T-cell (primary cell): ENCODE results near the gene PTPRT. TPM values are rescaled to one million over a fixed set of nuclear protein-coding genes. Genes with fewer than 3 reads are reported as not detected.

Experiments used
- ATAC-seq, 4 experiments: fragments of 200-7000 bp in 3 of 4; fragments of 150-1000 bp in 1 of 4; cut with Tn5 transposase; replicated peaks in 1 of 4; 1 replicate in 3 of 4; 2 replicates in 1 of 4; pipeline ENCODE4 v1.10.0; 2021; ENCODE audit warnings: moderate library complexity in 3 of 4, mild to moderate bottlenecking in 2 of 4, moderate number of reproducible peaks in 1 of 4
- CTCF ChIA-PET, 2 donors: fragments of 300-600 bp; sonication (Branson Sonifier 250); formaldehyde crosslinking; loops; one replicate each; lab custom pipeline; 2022; ENCODE audit warnings: antibody characterized with exemption in 2 of 2; lab: Charles Lee
- POLR2A ChIA-PET, 2 donors: fragments of 300-600 bp; sonication (Branson Sonifier 250); formaldehyde crosslinking; loops; one replicate each; lab custom pipeline; 2022; ENCODE audit warnings: antibody characterized with exemption in 2 of 2; lab: Charles Lee
- DNase-seq, 35 experiments: peaks; one replicate each; pipeline versions ENCODE4 v3.0.0 to v3.0.0-alpha.2; 2013 to 2023
- H3K27ac ChIP-seq: one replicate; pipeline ENCODE4 v1.5.1; 2013; ENCODE audit warnings: low read length
- H3K27me3 ChIP-seq, 2 experiments: replicated peaks in 1 of 2; 1 replicate in 1 of 2; 2 replicates in 1 of 2; pipeline versions ENCODE4 v1.6.1 to v1.7.0; 2013; ENCODE audit warnings: low read length in 1 of 2, mixed read lengths in 1 of 2; ENCODE audit not compliant: control insufficient read depth in 2 of 2, insufficient read depth in 2 of 2; ENCODE audit errors: extremely low read depth in 1 of 2
- H3K36me3 ChIP-seq, 2 donors: 1 replicate in 1 of 2; 2 replicates in 1 of 2; pipeline versions ENCODE4 v1.6.1 to v1.7.0; 2013; ENCODE audit warnings: low read length in 1 of 2; ENCODE audit not compliant: control insufficient read depth in 2 of 2, insufficient read depth in 1 of 2; ENCODE audit errors: extremely low read depth in 1 of 2
- H3K4me1 ChIP-seq, 2 experiments: 1 replicate in 1 of 2; 2 replicates in 1 of 2; pipeline versions ENCODE4 v1.6.1 to v1.7.0; 2013; ENCODE audit warnings: low read length in 2 of 2, mixed read lengths in 1 of 2; ENCODE audit not compliant: insufficient read depth in 2 of 2, control insufficient read depth in 1 of 2; ENCODE audit errors: extremely low read depth in 1 of 2
- H3K4me3 ChIP-seq, 2 donors: 1 replicate in 1 of 2; 2 replicates in 1 of 2; pipeline versions ENCODE4 v1.5.1 to v1.7.0; 2013; ENCODE audit warnings: mild to moderate bottlenecking in 2 of 2, low read length in 1 of 2, moderate library complexity in 1 of 2; ENCODE audit not compliant: control insufficient read depth in 1 of 2; ENCODE audit errors: extremely low read depth in 1 of 2
- H3K9me3 ChIP-seq: 2 replicates; pipeline ENCODE4 v1.7.0; 2013
- H3K27ac Mint-ChIP-seq, 2 donors: one replicate each; pipeline ENCODE4 v1.8.0; 2020 to 2021; ENCODE audit warnings: mild to moderate bottlenecking in 2 of 2, mixed read lengths in 2 of 2
- H3K27me3 Mint-ChIP-seq, 2 donors: one replicate each; pipeline ENCODE4 v1.8.0; 2021 to 2022; ENCODE audit warnings: mixed read lengths in 2 of 2
- H3K36me3 Mint-ChIP-seq: one replicate; pipeline ENCODE4 v1.8.0; 2021; ENCODE audit warnings: mixed read lengths
- H3K4me1 Mint-ChIP-seq, 3 donors: one replicate each; pipeline ENCODE4 v1.8.0; 2020 to 2022; ENCODE audit warnings: mixed read lengths in 3 of 3, mild to moderate bottlenecking in 1 of 3
- H3K4me3 Mint-ChIP-seq, 3 donors: one replicate each; pipeline ENCODE4 v1.8.0; 2020 to 2022; ENCODE audit warnings: mild to moderate bottlenecking in 3 of 3, mixed read lengths in 3 of 3, moderate library complexity in 3 of 3
- H3K9me3 Mint-ChIP-seq, 3 donors: one replicate each; pipeline ENCODE4 v1.8.0; 2020 to 2022; ENCODE audit warnings: mixed read lengths in 3 of 3
- WGBS: methylation state at CpG from one replicate; pipeline ENCODE4 v1.1.5; 2013; ENCODE audit warnings: missing lambda C conversion rate; ENCODE audit not compliant: insufficient coverage; 5-methylcytosine and 5-hydroxymethylcytosine counted together
- total RNA-seq, 35 experiments: library from RNA in 6 of 35; stranded (reverse) in 6 of 35; fragments of 120-200 nt in 1 of 35; gene quantifications; one replicate each; pipeline versions ENCODE4 v1.2.1 to v1.2.4 and lab custom pipeline; 2013 to 2026

PTPRT gene
- total RNA-seq, 5 donors from 2014 or later (not counting 1 experiment from before 2014, with no cell fraction given): not detected

GRCh38 chr20:42270539-42270938, 919.2 kb downstream of the PTPRT start:
- 0% methylated on average over 1 of the region's 2 CpGs for WGBS
- H3K9me3 ChIP-seq: no peaks in the 10 kb centered on the region
- ChIA-PET CTCF (no interaction called here), POLR2A (no interaction called here)
- H3K27me3 ChIP-seq: no peaks in the 10 kb centered on the region
- Mint-ChIP-seq H3K27me3 (no peaks in the 10 kb centered on the region), H3K36me3 (no peaks in the 10 kb centered on the region), H3K4me3 (no peak overlapping the region), H3K27ac (no peak overlapping the region), H3K9me3 (peaks cover 3 to 19% (median 6%) of the 10 kb centered on the region in 3 donors), H3K4me1 (no peaks in the 10 kb centered on the region)
- no peak for ATAC-seq
- DNase-seq: no peak
- no peaks in the 10 kb centered on the region for H3K4me1 ChIP-seq
- H3K4me3 ChIP-seq: no peak overlapping the region
- no peaks in the 10 kb centered on the region for H3K36me3 ChIP-seq
- no peak overlapping the region for H3K27ac ChIP-seq

GRCh38 chr20:42267793-42268384, 921.8 kb downstream of the PTPRT start:
- no peaks in the 10 kb centered on the region for H3K27me3 ChIP-seq
- 75% methylated on average over 1 of the region's 4 CpGs for WGBS

GRCh38 chr20:42261766-42262270, 927.9 kb downstream of the PTPRT start:
- Histone ChIP-seq H3K27ac (no peak overlapping the region), H3K9me3 (no peaks in the 10 kb centered on the region), H3K4me1 (no peaks in the 10 kb centered on the region), H3K27me3 (no peaks in the 10 kb centered on the region), H3K36me3 (no peaks in the 10 kb centered on the region), H3K4me3 (no peak overlapping the region)
- CTCF ChIA-PET: no interaction called here
- H3K27ac Mint-ChIP-seq: no peak overlapping the region
- WGBS: 89% methylated on average over 5 of the region's 6 CpGs
- no peaks in the 10 kb centered on the region for H3K27me3 Mint-ChIP-seq
- no peaks in the 10 kb centered on the region for H3K36me3 Mint-ChIP-seq
- H3K4me3 Mint-ChIP-seq: no peak overlapping the region
- no peaks in the 10 kb centered on the region for H3K4me1 Mint-ChIP-seq
- no peak for DNase-seq
- POLR2A ChIA-PET: no interaction called here
- ATAC-seq: no peak
- H3K9me3 Mint-ChIP-seq: peaks cover 0 to 13% (median 4%) of the 10 kb centered on the region in 3 donors

More at GRCh38 chr20:42267793-42268384, 921.8 kb downstream of the PTPRT start:
- no peaks in the 10 kb centered on the region for H3K4me1 ChIP-seq
- H3K9me3 Mint-ChIP-seq: peaks cover 0 to 17% (median 9%) of the 10 kb centered on the region in 3 donors
- no peak for ATAC-seq
- no peak overlapping the region for H3K27ac Mint-ChIP-seq
- no peak for DNase-seq
- H3K9me3 ChIP-seq: no peaks in the 10 kb centered on the region
- H3K36me3 ChIP-seq: no peaks in the 10 kb centered on the region
- POLR2A ChIA-PET: no interaction called here
- H3K4me1 Mint-ChIP-seq: no peaks in the 10 kb centered on the region
- CTCF ChIA-PET: no interaction called here
- H3K4me3 Mint-ChIP-seq: no peak overlapping the region
- H3K27ac ChIP-seq: no peak overlapping the region
- H3K4me3 ChIP-seq: no peak overlapping the region
- H3K36me3 Mint-ChIP-seq: no peaks in the 10 kb centered on the region
- H3K27me3 Mint-ChIP-seq: no peaks in the 10 kb centered on the region

GRCh38 chr20:42260184-42260583, 929.5 kb downstream of the PTPRT start:
- H3K9me3 Mint-ChIP-seq: peaks cover 0 to 13% (median 4%) of the 10 kb centered on the region in 3 donors
- Histone ChIP-seq H3K4me3 (no peak overlapping the region), H3K27ac (no peak overlapping the region), H3K4me1 (no peaks in the 10 kb centered on the region), H3K27me3 (no peaks in the 10 kb centered on the region), H3K9me3 (no peaks in the 10 kb centered on the region), H3K36me3 (no peaks in the 10 kb centered on the region)
- no peaks in the 10 kb centered on the region for H3K4me1 Mint-ChIP-seq
- H3K27me3 Mint-ChIP-seq: no peaks in the 10 kb centered on the region
- H3K27ac Mint-ChIP-seq: no peak overlapping the region
- H3K36me3 Mint-ChIP-seq: no peaks in the 10 kb centered on the region
- WGBS: 53% methylated on average over 4 of the region's 4 CpGs
- DNase-seq (no peak), ATAC-seq (no peak)
- POLR2A ChIA-PET: no interaction called here
- CTCF ChIA-PET: no interaction called here
- no peak overlapping the region for H3K4me3 Mint-ChIP-seq

GRCh38 chr20:42259389-42259788, 930.3 kb downstream of the PTPRT start:
- ChIA-PET POLR2A (no interaction called here), CTCF (no interaction called here)
- H3K4me1 Mint-ChIP-seq: no peaks in the 10 kb centered on the region
- no peaks in the 10 kb centered on the region for H3K27me3 Mint-ChIP-seq
- H3K4me3 Mint-ChIP-seq: no peak overlapping the region
- H3K36me3 Mint-ChIP-seq: no peaks in the 10 kb centered on the region
- Histone ChIP-seq H3K36me3 (no peaks in the 10 kb centered on the region), H3K27ac (no peak overlapping the region), H3K4me1 (no peaks in the 10 kb centered on the region), H3K9me3 (no peaks in the 10 kb centered on the region), H3K4me3 (no peak overlapping the region), H3K27me3 (no peaks in the 10 kb centered on the region)
- WGBS: 83% methylated on average over 3 of the region's 4 CpGs
- ATAC-seq (no peak), DNase-seq (no peak)
- H3K27ac Mint-ChIP-seq: no peak overlapping the region
- peaks cover 3 to 13% (median 5%) of the 10 kb centered on the region in 3 donors for H3K9me3 Mint-ChIP-seq

- ChIA-PET CTCF (no interaction called here), POLR2A (no interaction called here)
- ATAC-seq (no peak), DNase-seq (no peak)
- Histone ChIP-seq H3K36me3 (no peaks in the 10 kb centered on the region), H3K4me1 (no peaks in the 10 kb centered on the region), H3K9me3 (no peaks in the 10 kb centered on the region), H3K27me3 (no peaks in the 10 kb centered on the region), H3K27ac (no peak overlapping the region), H3K4me3 (no peak overlapping the region)
- no CpG with 5 or more reads among the region's 6 CpGs for WGBS
- H3K27ac Mint-ChIP-seq: no peak overlapping the region
- peaks cover 3 to 13% (median 8%) of the 10 kb centered on the region in 3 donors for H3K9me3 Mint-ChIP-seq
- no peak overlapping the region for H3K4me3 Mint-ChIP-seq
- H3K4me1 Mint-ChIP-seq: no peaks in the 10 kb centered on the region
- H3K36me3 Mint-ChIP-seq: no peaks in the 10 kb centered on the region
- no peaks in the 10 kb centered on the region for H3K27me3 Mint-ChIP-seq
Observed at GRCh38 chr20:42258564-42259302, 931.0 kb downstream of the PTPRT start.
